Measurements from ENCODE around the gene ANKRD30B. TPM values are rescaled to one million over a fixed set of nuclear protein-coding genes. Genes with fewer than 3 reads are reported as not detected.
"Not testable (repeated sequence)": the region's sequence is repeated elsewhere in the genome, so short reads cannot be mapped to it uniquely, and the experiment has no call there.

The ANKRD30B gene
- total and polyA plus RNA-seq, 8 donors, result 0.06 to 1.2 (median 0.56) TPM; not detected in 2

GRCh38 chr18:14841607-14842006 lies 93.6 kb downstream of the ANKRD30B start:
- H3K9me3 ChIP-seq; H3K27ac ChIP-seq; H3K4me3 ChIP-seq; DNase-seq; intact Hi-C loops (cut with DNase I); H3K27me3 ChIP-seq; H3K36me3 ChIP-seq; ATAC-seq; FAIRE-seq; H3K4me1 ChIP-seq: not testable (repeated sequence)
- WGBS, 2 donors, result 56 to 67% methylated on average over 2 of the region's 2 CpGs

- H3K4me1 ChIP-seq; H3K27ac ChIP-seq; H3K36me3 ChIP-seq; ATAC-seq; H3K27me3 ChIP-seq; H3K4me3 ChIP-seq; DNase-seq; intact Hi-C loops (cut with DNase I); H3K9me3 ChIP-seq: not testable (repeated sequence)
- peak; percentile 57 for FAIRE-seq
- 10 to 44% methylated on average over 2 of the region's 2 CpGs for WGBS, 2 donors
Observed at GRCh38 chr18:14851533-14851932, 103.6 kb downstream of the ANKRD30B start.

- H3K27ac ChIP-seq; intact Hi-C loops (cut with DNase I); ATAC-seq; H3K27me3 ChIP-seq; H3K4me3 ChIP-seq; H3K36me3 ChIP-seq; H3K4me1 ChIP-seq; H3K9me3 ChIP-seq; FAIRE-seq: not testable (repeated sequence)
- WGBS, 2 donors, result 74 to 83% methylated on average over 7 to 17 of the region's 17 CpGs
- peak in 1 of 6 donors; percentile 42 for DNase-seq
Observed at GRCh38 chr18:14855634-14856033, 107.7 kb downstream of the ANKRD30B start.

GRCh38 chr18:14856256-14856655 lies 108.3 kb downstream of the ANKRD30B start:
- H3K9me3 ChIP-seq; H3K27ac ChIP-seq; H3K27me3 ChIP-seq; FAIRE-seq; H3K36me3 ChIP-seq; ATAC-seq; H3K4me3 ChIP-seq; intact Hi-C loops (cut with DNase I); H3K4me1 ChIP-seq: not testable (repeated sequence)
- peak in 1 of 6 donors; percentile 37 for DNase-seq
- WGBS, 2 donors, result 83 to 95% methylated on average over 1 to 8 of the region's 20 CpGs

GRCh38 chr18:14858514-14858913 lies 110.5 kb downstream of the ANKRD30B start:
- ATAC-seq; H3K4me3 ChIP-seq; intact Hi-C loops (cut with DNase I); DNase-seq; H3K9me3 ChIP-seq; H3K27ac ChIP-seq; H3K27me3 ChIP-seq; H3K4me1 ChIP-seq; FAIRE-seq; H3K36me3 ChIP-seq: not testable (repeated sequence)
- no CpG with 5 or more reads among the region's 10 CpGs for WGBS, 2 donors

GRCh38 chr18:14859995-14860394 lies 112.0 kb downstream of the ANKRD30B start:
- H3K9me3 ChIP-seq; H3K27ac ChIP-seq; DNase-seq; H3K36me3 ChIP-seq; H3K4me1 ChIP-seq; FAIRE-seq; H3K27me3 ChIP-seq; intact Hi-C loops (cut with DNase I); H3K4me3 ChIP-seq; ATAC-seq: not testable (repeated sequence)
- WGBS, 2 donors, result 85 to 88% methylated on average over 11 to 15 of the region's 15 CpGs

- H3K27me3 ChIP-seq; H3K9me3 ChIP-seq; H3K4me1 ChIP-seq; H3K36me3 ChIP-seq; H3K27ac ChIP-seq; ATAC-seq; FAIRE-seq; H3K4me3 ChIP-seq; intact Hi-C loops (cut with DNase I): not testable (repeated sequence)
- peak in 1 of 6 donors; percentile 71 for DNase-seq
- 80 to 83% methylated on average over 11 to 15 of the region's 15 CpGs for WGBS, 2 donors
Observed at GRCh38 chr18:14866426-14866825, 118.5 kb downstream of the ANKRD30B start.

- H3K9me3 ChIP-seq; H3K27ac ChIP-seq; H3K4me3 ChIP-seq; H3K27me3 ChIP-seq; H3K36me3 ChIP-seq; intact Hi-C loops (cut with DNase I); FAIRE-seq; ATAC-seq; H3K4me1 ChIP-seq; DNase-seq: not testable (repeated sequence)
- WGBS, 2 donors, result 76 to 82% methylated on average over 3 to 4 of the region's 4 CpGs
Observed at GRCh38 chr18:14867988-14868387, 120.0 kb downstream of the ANKRD30B start.

- H3K4me3 ChIP-seq; H3K9me3 ChIP-seq; H3K4me1 ChIP-seq; intact Hi-C loops (cut with DNase I); DNase-seq; H3K36me3 ChIP-seq; ATAC-seq; FAIRE-seq; H3K27ac ChIP-seq; H3K27me3 ChIP-seq: not testable (repeated sequence)
- WGBS, 2 donors, result 58 to 66% methylated on average over 4 of the region's 4 CpGs
Observed at GRCh38 chr18:14868825-14869224, 120.9 kb downstream of the ANKRD30B start.

GRCh38 chr18:14878826-14879225 lies 130.9 kb downstream of the ANKRD30B start:
- DNase-seq; H3K27ac ChIP-seq; FAIRE-seq; H3K27me3 ChIP-seq; H3K36me3 ChIP-seq; ATAC-seq; intact Hi-C loops (cut with DNase I); H3K4me3 ChIP-seq; H3K4me1 ChIP-seq; H3K9me3 ChIP-seq: not testable (repeated sequence)
- WGBS, 2 donors, result 66 to 78% methylated on average over 6 to 14 of the region's 14 CpGs

Data from pancreas (tissue), 10 donors.